Natural killer cell (primary cell): ENCODE measurements around the gene GNAO1. TPM values are rescaled to one million over a fixed set of nuclear protein-coding genes. Genes with fewer than 3 reads are reported as not detected.

ENCODE experiments used
- ATAC-seq, 3 donors: fragments of 150-1000 bp in 2 of 3; fragments of 200-7000 bp in 1 of 3; cut with Tn5 transposase; 1 replicate in 1 of 3; 2 replicates in 2 of 3; pipeline ENCODE4 v1.10.0; 2021; ENCODE audit warnings: mild to moderate bottlenecking in 2 of 3, moderate library complexity in 2 of 3
- DNase-seq, 2 donors: peaks; one replicate each; pipeline versions ENCODE4 v3.0.0 to v3.0.0-alpha.2; 2013 to 2021; ENCODE audit warnings: mixed read lengths in 1 of 2
- H3K27ac ChIP-seq: one replicate; pipeline ENCODE4 v1.5.1; 2013; ENCODE audit warnings: mild to moderate bottlenecking, low read length
- H3K27me3 ChIP-seq: one replicate; pipeline ENCODE4 v1.6.1; 2013; ENCODE audit warnings: low read length; ENCODE audit not compliant: control insufficient read depth, insufficient read depth
- H3K36me3 ChIP-seq: one replicate; pipeline ENCODE4 v1.6.1; 2013; ENCODE audit warnings: low read length; ENCODE audit not compliant: control insufficient read depth, insufficient read depth
- H3K4me1 ChIP-seq: one replicate; pipeline ENCODE4 v1.6.1; 2013; ENCODE audit warnings: low read length; ENCODE audit not compliant: control insufficient read depth, insufficient read depth
- H3K4me3 ChIP-seq: one replicate; pipeline ENCODE4 v1.5.1; 2013; ENCODE audit warnings: low read length
- H3K9me3 ChIP-seq: one replicate; pipeline ENCODE4 v1.6.1; 2013; ENCODE audit warnings: low read length; ENCODE audit not compliant: control insufficient read depth, insufficient read depth
- H3K27ac Mint-ChIP-seq, 2 donors: one replicate each; pipeline ENCODE4 v1.8.0; 2022; ENCODE audit warnings: mild to moderate bottlenecking in 2 of 2, mixed read lengths in 2 of 2, moderate library complexity in 1 of 2
- H3K27me3 Mint-ChIP-seq, 2 donors: one replicate each; pipeline ENCODE4 v1.8.0; 2022; ENCODE audit warnings: low read depth in 2 of 2, mixed read lengths in 2 of 2
- H3K36me3 Mint-ChIP-seq: one replicate; pipeline ENCODE4 v1.8.0; 2022; ENCODE audit warnings: mixed read lengths
- H3K4me1 Mint-ChIP-seq, 2 donors: one replicate each; pipeline ENCODE4 v1.8.0; 2022; ENCODE audit warnings: mixed read lengths in 2 of 2
- H3K4me3 Mint-ChIP-seq: one replicate; pipeline ENCODE4 v1.8.0; 2022; ENCODE audit warnings: mild to moderate bottlenecking, moderate library complexity, mixed read lengths
- H3K9me3 Mint-ChIP-seq, 2 donors: one replicate each; pipeline ENCODE4 v1.8.0; 2022; ENCODE audit warnings: mixed read lengths in 2 of 2
- CTCF ChIP-seq: fragments of 200-600 bp; IDR thresholded peaks from one replicate; pipeline ENCODE4 v1.8.0; 2022; ENCODE audit warnings: antibody characterized with exemption
- WGBS: methylation state at CpG from one replicate; pipeline ENCODE4 v1.1.7; 2013; ENCODE audit warnings: missing lambda C conversion rate; ENCODE audit not compliant: insufficient coverage; 5-methylcytosine and 5-hydroxymethylcytosine counted together
- intact Hi-C: fragments of 100-400 bp; cut with micrococcal nuclease; formaldehyde crosslinking; loops from one replicate; pipeline ENCODE4 v1.14.2; 2022
- total RNA-seq, 4 donors: library from RNA; stranded (reverse); fragments of 120-200 nt in 1 of 4; gene quantifications; one replicate each; pipeline versions ENCODE4 v1.2.3 to v1.2.4, GENCODE V29; 2013 to 2022

The GNAO1 gene
- total RNA-seq, 3 donors from 2014 or later (not counting 1 experiment from before 2014, with no cell fraction given) = 0.45 to 4.6 (median 1.1) TPM

GRCh38 chr16:56336711-56337110, 145.4 kb downstream of the GNAO1 start:
- no peak for TF ChIP-seq CTCF
- Histone ChIP-seq H3K27ac (no peak overlapping the region), H3K4me1 (no peaks in the 10 kb centered on the region), H3K9me3 (no peaks in the 10 kb centered on the region), H3K4me3 (no peak overlapping the region), H3K36me3 (no peaks in the 10 kb centered on the region), H3K27me3 (no peaks in the 10 kb centered on the region)
- Mint-ChIP-seq H3K4me1 (no peaks in the 10 kb centered on the region), H3K27ac (no peak overlapping the region), H3K9me3 (no peaks in the 10 kb centered on the region), H3K27me3 (no peaks in the 10 kb centered on the region), H3K36me3 (no peaks in the 10 kb centered on the region), H3K4me3 (no peak overlapping the region)
- no peak for DNase-seq
- ATAC-seq = no peak
- 93% methylated on average over 21 of the region's 21 CpGs for WGBS
- intact Hi-C loops = no loop called here

GRCh38 chr16:56337131-56337857, 146.0 kb downstream of the GNAO1 start:
- H3K4me3 Mint-ChIP-seq = no peak overlapping the region
- H3K9me3 Mint-ChIP-seq = no peaks in the 10 kb centered on the region
- DNase-seq = no peak
- no peak overlapping the region for H3K27ac ChIP-seq
- no peaks in the 10 kb centered on the region for H3K4me1 Mint-ChIP-seq
- intact Hi-C loops = no loop called here
- H3K27ac Mint-ChIP-seq = no peak overlapping the region
- no peaks in the 10 kb centered on the region for H3K27me3 Mint-ChIP-seq
- H3K27me3 ChIP-seq = no peaks in the 10 kb centered on the region
- H3K9me3 ChIP-seq = no peaks in the 10 kb centered on the region
- 91% methylated on average over 11 of the region's 11 CpGs for WGBS
- no peaks in the 10 kb centered on the region for H3K4me1 ChIP-seq
- ATAC-seq = no peak
- no peaks in the 10 kb centered on the region for H3K36me3 ChIP-seq
- TF ChIP-seq CTCF = no peak
- H3K4me3 ChIP-seq = no peak overlapping the region
- no peaks in the 10 kb centered on the region for H3K36me3 Mint-ChIP-seq

- WGBS = 81% methylated on average over 10 of the region's 11 CpGs
- Mint-ChIP-seq H3K27me3 (no peaks in the 10 kb centered on the region), H3K4me1 (no peaks in the 10 kb centered on the region), H3K36me3 (no peaks in the 10 kb centered on the region), H3K4me3 (no peak overlapping the region), H3K27ac (no peak overlapping the region), H3K9me3 (no peaks in the 10 kb centered on the region)
- DNase-seq (no peak), ATAC-seq (no peak)
- no peak for TF ChIP-seq CTCF
- H3K27me3 ChIP-seq = no peaks in the 10 kb centered on the region
- H3K36me3 ChIP-seq = no peaks in the 10 kb centered on the region
- H3K4me1 ChIP-seq = no peaks in the 10 kb centered on the region
- H3K9me3 ChIP-seq = no peaks in the 10 kb centered on the region
- no peak overlapping the region for H3K27ac ChIP-seq
- no peak overlapping the region for H3K4me3 ChIP-seq
- intact Hi-C loops = no loop called here
Measured at GRCh38 chr16:56337858-56338325, 146.6 kb downstream of the GNAO1 start.
